ENCODE data around the gene SMIM17.

The SMIM17 gene

DNA sequence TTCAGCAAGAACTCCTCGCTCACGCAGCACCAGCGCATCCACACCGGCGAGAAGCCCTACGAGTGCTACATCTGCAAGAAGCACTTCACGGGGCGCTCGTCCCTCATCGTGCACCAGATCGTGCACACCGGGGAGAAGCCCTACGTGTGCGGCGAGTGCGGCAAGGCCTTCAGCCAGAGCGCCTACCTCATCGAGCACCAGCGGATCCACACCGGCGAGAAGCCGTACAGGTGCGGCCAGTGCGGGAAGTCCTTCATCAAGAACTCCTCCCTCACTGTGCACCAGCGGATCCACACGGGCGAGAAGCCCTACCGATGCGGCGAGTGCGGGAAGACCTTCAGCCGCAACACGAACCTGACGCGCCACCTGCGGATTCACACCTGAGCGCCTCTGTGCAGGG is 20.6 kb upstream of the SMIM17 start:
- Mint-ChIP-seq H3K36me3 (ENCODE audit: low read depth) (peaks cover 82% of the 10 kb centered on the region), H3K27ac (no peak overlapping the region), H3K4me1 (ENCODE audit: low read depth) (no peaks in the 10 kb centered on the region), H3K9me3 (peaks cover 97% of the 10 kb centered on the region), H3K27me3 (no peaks in the 10 kb centered on the region), H3K4me3 (no peak overlapping the region)
- intact Hi-C loops (cut with micrococcal nuclease): no loop called here

- intact Hi-C loops (cut with micrococcal nuclease): no loop called here
- peaks cover 97% of the 10 kb centered on the region for H3K9me3 Mint-ChIP-seq
These were observed 20.0 kb upstream of the SMIM17 start for GRCh38 chr19:56623006-56623405.

GRCh38 chr19:56625708-56626107 is 17.3 kb upstream of the SMIM17 start:
- Mint-ChIP-seq H3K27ac (no peak overlapping the region), H3K4me1 (ENCODE audit: low read depth) (no peaks in the 10 kb centered on the region), H3K36me3 (ENCODE audit: low read depth) (peaks cover 50% of the 10 kb centered on the region), H3K4me3 (no peak overlapping the region), H3K27me3 (no peaks in the 10 kb centered on the region), H3K9me3 (peaks cover 97% of the 10 kb centered on the region)
- intact Hi-C loops (cut with micrococcal nuclease): no loop called here

More at GRCh38 chr19:56623006-56623405, 20.0 kb upstream of the SMIM17 start:
- Mint-ChIP-seq H3K4me1 (ENCODE audit: low read depth) (no peaks in the 10 kb centered on the region), H3K4me3 (no peak overlapping the region), H3K27me3 (no peaks in the 10 kb centered on the region), H3K36me3 (ENCODE audit: low read depth) (peaks cover 75% of the 10 kb centered on the region), H3K27ac (no peak overlapping the region)

- Mint-ChIP-seq H3K4me1 (ENCODE audit: low read depth) (no peaks in the 10 kb centered on the region), H3K27ac (no peak overlapping the region), H3K9me3 (peaks cover 86% of the 10 kb centered on the region), H3K4me3 (no peak overlapping the region), H3K36me3 (ENCODE audit: low read depth) (no peaks in the 10 kb centered on the region), H3K27me3 (no peaks in the 10 kb centered on the region)
- intact Hi-C loops (cut with micrococcal nuclease): no loop called here
These were observed 9.9 kb upstream of the SMIM17 start for GRCh38 chr19:56633021-56633420.

- no peak overlapping the region for H3K27ac Mint-ChIP-seq
- peaks cover 67% of the 10 kb centered on the region for H3K9me3 Mint-ChIP-seq
- no peak overlapping the region for H3K4me3 Mint-ChIP-seq
- intact Hi-C loops (cut with micrococcal nuclease): no loop called here
- no peaks in the 10 kb centered on the region for H3K27me3 Mint-ChIP-seq
- no peaks in the 10 kb centered on the region for H3K4me1 Mint-ChIP-seq (ENCODE audit: low read depth)
- H3K36me3 Mint-ChIP-seq (ENCODE audit: low read depth): no peaks in the 10 kb centered on the region
These were observed 4.9 kb upstream of the SMIM17 start for GRCh38 chr19:56637976-56638555.

DNA sequence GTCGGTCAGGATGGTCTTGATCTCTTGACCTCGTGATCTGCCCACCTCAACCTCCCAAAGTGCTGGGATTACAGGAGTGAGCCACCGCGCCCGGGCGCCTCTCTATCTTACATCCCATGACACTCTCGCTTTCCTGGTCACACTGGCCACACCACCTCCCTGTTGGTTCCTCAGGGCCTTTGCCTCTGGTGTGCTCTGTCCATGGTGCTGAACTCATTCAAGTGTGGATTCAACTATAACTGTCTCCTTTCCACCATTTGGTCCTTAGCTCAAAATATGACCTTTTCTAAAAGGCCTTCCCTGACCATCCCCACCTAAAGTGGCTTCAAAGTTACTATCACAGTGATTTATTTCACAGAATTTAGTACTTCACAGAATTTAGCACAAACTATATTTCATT is 3.7 kb upstream of the SMIM17 start:
- Mint-ChIP-seq H3K4me1 (ENCODE audit: low read depth) (no peaks in the 10 kb centered on the region), H3K27me3 (peaks cover 8% of the 10 kb centered on the region), H3K36me3 (ENCODE audit: low read depth) (no peaks in the 10 kb centered on the region), H3K4me3 (no peak overlapping the region), H3K27ac (no peak overlapping the region), H3K9me3 (peaks cover 63% of the 10 kb centered on the region)
- intact Hi-C loops (cut with micrococcal nuclease): no loop called here

GRCh38 chr19:56643460-56643955 is 549 bp downstream of the SMIM17 start:
- no peaks in the 10 kb centered on the region for H3K4me1 Mint-ChIP-seq (ENCODE audit: low read depth)
- intact Hi-C loops (cut with micrococcal nuclease): no loop called here

DNA sequence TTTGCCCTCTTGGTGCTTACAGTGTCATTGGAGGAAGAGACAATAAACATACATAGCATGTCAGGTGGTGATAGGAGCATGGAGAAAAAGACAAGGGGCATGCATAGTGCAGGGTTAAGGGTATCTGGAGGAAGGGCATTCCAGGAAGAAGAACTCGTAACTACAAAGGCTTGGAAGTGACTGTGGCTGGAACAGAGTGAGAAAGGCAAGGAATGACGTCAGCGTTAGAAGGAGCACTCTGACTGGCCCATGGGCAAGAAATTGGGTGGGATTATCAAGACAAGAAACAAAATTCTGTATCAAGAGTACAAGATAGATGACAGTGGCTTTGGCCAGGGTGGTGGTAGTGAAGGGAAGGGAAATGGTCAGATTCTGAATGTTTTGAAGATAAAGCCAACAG is 11.2 kb downstream of the SMIM17 start:
- no peaks in the 10 kb centered on the region for H3K27me3 Mint-ChIP-seq
- no peak overlapping the region for H3K27ac Mint-ChIP-seq
- H3K4me1 Mint-ChIP-seq (ENCODE audit: low read depth): no peaks in the 10 kb centered on the region
- intact Hi-C loops (cut with micrococcal nuclease): no loop called here
- no peak overlapping the region for H3K4me3 Mint-ChIP-seq
- no peaks in the 10 kb centered on the region for H3K36me3 Mint-ChIP-seq (ENCODE audit: low read depth)
- peaks cover 62% of the 10 kb centered on the region for H3K9me3 Mint-ChIP-seq

More at GRCh38 chr19:56643460-56643955, 549 bp downstream of the SMIM17 start:
- Mint-ChIP-seq H3K9me3 (peaks cover 72% of the 10 kb centered on the region), H3K27me3 (peaks cover 8% of the 10 kb centered on the region), H3K36me3 (ENCODE audit: low read depth) (no peaks in the 10 kb centered on the region), H3K27ac (no peak overlapping the region), H3K4me3 (no peak overlapping the region)

- intact Hi-C loops (cut with micrococcal nuclease): no loop called here
- H3K4me1 Mint-ChIP-seq (ENCODE audit: low read depth): no peaks in the 10 kb centered on the region
- no peak overlapping the region for H3K27ac Mint-ChIP-seq
- peaks cover 22% of the 10 kb centered on the region for H3K36me3 Mint-ChIP-seq (ENCODE audit: low read depth)
- H3K4me3 Mint-ChIP-seq: no peak overlapping the region
- H3K27me3 Mint-ChIP-seq: no peaks in the 10 kb centered on the region
- peaks cover 78% of the 10 kb centered on the region for H3K9me3 Mint-ChIP-seq
These were observed 17.6 kb downstream of the SMIM17 start for GRCh38 chr19:56660381-56661107.

- H3K4me3 Mint-ChIP-seq: no peak overlapping the region
- intact Hi-C loops (cut with micrococcal nuclease): no loop called here
- H3K27ac Mint-ChIP-seq: no peak overlapping the region
- H3K9me3 Mint-ChIP-seq: peaks cover 85% of the 10 kb centered on the region
- peaks cover 22% of the 10 kb centered on the region for H3K36me3 Mint-ChIP-seq (ENCODE audit: low read depth)
- no peaks in the 10 kb centered on the region for H3K27me3 Mint-ChIP-seq
- no peaks in the 10 kb centered on the region for H3K4me1 Mint-ChIP-seq (ENCODE audit: low read depth)
These were observed 18.3 kb downstream of the SMIM17 start for GRCh38 chr19:56661248-56661647.

GRCh38 chr19:56663931-56664500 is 21.1 kb downstream of the SMIM17 start:
- H3K9me3 Mint-ChIP-seq: peaks cover 97% of the 10 kb centered on the region
- intact Hi-C loops (cut with micrococcal nuclease): no loop called here
- H3K4me3 Mint-ChIP-seq: no peak overlapping the region
- no peaks in the 10 kb centered on the region for H3K27me3 Mint-ChIP-seq
- no peaks in the 10 kb centered on the region for H3K4me1 Mint-ChIP-seq (ENCODE audit: low read depth)
- H3K27ac Mint-ChIP-seq: no peak overlapping the region
- H3K36me3 Mint-ChIP-seq (ENCODE audit: low read depth): peaks cover 22% of the 10 kb centered on the region

GRCh38 chr19:56664511-56664910 is 21.6 kb downstream of the SMIM17 start:
- peaks cover 95% of the 10 kb centered on the region for H3K9me3 Mint-ChIP-seq
- H3K36me3 Mint-ChIP-seq (ENCODE audit: low read depth): peaks cover 22% of the 10 kb centered on the region
- H3K27ac Mint-ChIP-seq: no peak overlapping the region
- intact Hi-C loops (cut with micrococcal nuclease): no loop called here
- no peaks in the 10 kb centered on the region for H3K4me1 Mint-ChIP-seq (ENCODE audit: low read depth)
- H3K27me3 Mint-ChIP-seq: no peaks in the 10 kb centered on the region
- no peak overlapping the region for H3K4me3 Mint-ChIP-seq

DNA sequence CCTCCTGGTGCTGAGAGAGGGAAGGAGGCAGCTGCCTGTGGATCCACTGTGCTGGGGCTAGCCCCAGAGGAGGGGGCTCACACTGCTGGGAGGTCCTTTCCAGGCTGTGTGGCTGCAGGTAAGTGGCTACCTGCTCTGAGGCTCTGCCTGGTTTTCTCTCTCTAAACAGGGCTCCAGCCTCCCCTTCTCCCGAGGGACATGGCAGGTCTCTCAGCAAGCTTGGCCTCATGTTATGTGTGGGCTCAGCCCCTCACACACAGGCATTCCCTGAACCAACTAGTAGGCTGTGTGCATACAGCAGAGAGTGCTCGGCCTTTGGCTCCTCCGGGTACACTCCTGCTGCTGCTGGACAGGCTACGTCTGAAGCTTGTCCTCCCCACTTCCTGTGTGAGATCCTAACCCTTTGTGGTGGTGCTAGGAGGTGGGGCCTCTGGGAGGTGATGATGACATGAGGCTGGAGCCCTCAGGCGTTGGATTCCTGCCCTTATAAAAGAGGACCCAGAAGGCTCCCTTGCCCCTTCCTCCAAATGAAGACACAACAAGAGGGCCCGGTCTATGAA is 24.4 kb downstream of the SMIM17 start:
- Mint-ChIP-seq H3K4me3 (no peak overlapping the region), H3K27me3 (no peaks in the 10 kb centered on the region), H3K9me3 (peaks cover 86% of the 10 kb centered on the region), H3K27ac (no peak overlapping the region), H3K36me3 (ENCODE audit: low read depth) (peaks cover 27% of the 10 kb centered on the region), H3K4me1 (ENCODE audit: low read depth) (peaks cover 12% of the 10 kb centered on the region)
- intact Hi-C loops (cut with micrococcal nuclease): no loop called here

- no peaks in the 10 kb centered on the region for H3K27me3 Mint-ChIP-seq
- H3K27ac Mint-ChIP-seq: no peak overlapping the region
- H3K9me3 Mint-ChIP-seq: peaks cover 78% of the 10 kb centered on the region
- no peak overlapping the region for H3K4me3 Mint-ChIP-seq
- intact Hi-C loops (cut with micrococcal nuclease): no loop called here
- H3K4me1 Mint-ChIP-seq (ENCODE audit: low read depth): peaks cover 12% of the 10 kb centered on the region
- peaks cover 22% of the 10 kb centered on the region for H3K36me3 Mint-ChIP-seq (ENCODE audit: low read depth)
These were observed 25.7 kb downstream of the SMIM17 start for GRCh38 chr19:56668676-56669075.
